ENCODE results near the gene PPP4C. TPM values are rescaled to one million over a fixed set of nuclear protein-coding genes. Genes with fewer than 3 reads are reported as not detected.
A peak's percentile ranks its signal among the peaks of the same experiment; 100 is the strongest.

PPP4C gene
- polyA plus RNA-seq, 3 donors: 186 to 388 (median 279) TPM

GRCh38 chr16:30065102-30065942 is 10.5 kb upstream of the PPP4C start, which contains the start of gene ALDOA:
TSS of gene ALDOA (plus strand) at chr16:30065760. CDS start at chr16:30066898, 1,138 bp downstream.
- peaks cover 34 to 39% of the 10 kb centered on the region in 2 donors for H3K36me3 Mint-ChIP-seq
- H3K27ac Mint-ChIP-seq: peak within 1 kb of the TSS; percentile 94 to 97 (median 97)
- H3K4me3 ChIP-seq (replicated peaks in 1 of 3; ENCODE audit: low read depth in 2 of 3, low read length in 3 of 3): peak within 1 kb of the TSS; percentile 95 to 99 (median 97)
- H2AFZ ChIP-seq (ENCODE audit: insufficient read depth, low read depth, low read length, poor library complexity, severe bottlenecking): peak within 1 kb of the TSS; percentile 90
- DNase-seq: peak; percentile 95 to 100 (median 99)
- H3K27me3 ChIP-seq (ENCODE audit: control insufficient read depth in 2 of 2, insufficient read depth in 2 of 2, low read length in 2 of 2): no peaks in the 10 kb centered on the region
- peaks cover 0 to 2% (median 0%) of the 10 kb centered on the region in 7 donors for H3K9me3 Mint-ChIP-seq
- peak within 1 kb of the TSS; percentile 93 to 97 for H3K4me3 Mint-ChIP-seq
- no peak for TF ChIP-seq CTCF (IDR thresholded peaks at IDR 0.05)
- under 1% methylated on average over 80 of the region's 99 CpGs for WGBS (ENCODE audit: insufficient coverage)
- peaks cover 0 to 3% (median 0%) of the 10 kb centered on the region in 3 donors for H3K27me3 Mint-ChIP-seq (ENCODE audit: low read depth in 3 of 3)
- intact Hi-C loops (cut with micrococcal nuclease): loop anchor here (5.0 kb wide), 1 partner anchor 57 kb away; the partner anchor contains the start of gene MAPK3 (in 2 of the 2)
- H3K4me1 Mint-ChIP-seq: peaks cover 38% of the 10 kb centered on the region
- no peaks in the 10 kb centered on the region for H3K9me3 ChIP-seq (replicated peaks in 1 of 2; ENCODE audit: control insufficient read depth in 1 of 2, insufficient read depth in 1 of 2, low read length in 2 of 2)
- H4K20me1 ChIP-seq (ENCODE audit: insufficient read depth, low read length): peaks cover 47% of the 10 kb centered on the region
- H3K4me1 ChIP-seq (ENCODE audit: control insufficient read depth in 1 of 2, insufficient read depth in 2 of 2, low read length in 2 of 2): peaks cover 42 to 55% of the 10 kb centered on the region in 2 donors
- H3K9ac ChIP-seq (ENCODE audit: insufficient read depth, low read length, poor library complexity, severe bottlenecking): peak within 1 kb of the TSS; percentile 90
- H3K79me2 ChIP-seq (ENCODE audit: insufficient read depth, low read length): peaks cover 63% of the 10 kb centered on the region
- H3K36me3 ChIP-seq (replicated peaks in 1 of 2; ENCODE audit: control insufficient read depth in 1 of 2, insufficient read depth in 2 of 2, low read length in 2 of 2): peaks cover 32 to 37% of the 10 kb centered on the region in 2 donors
- peak within 1 kb of the TSS; percentile 87 for H3K4me2 ChIP-seq (replicated peaks; ENCODE audit: extremely low read depth, low read length, poor library complexity, severe bottlenecking)
- peak within 1 kb of the TSS; percentile 94 for H3K27ac ChIP-seq (ENCODE audit: low read depth in 1 of 2, low read length in 2 of 2)

- H3K4me3 Mint-ChIP-seq: peak overlapping the region; percentile 93 to 97
These were observed 9.6 kb upstream of the PPP4C start for GRCh38 chr16:30065943-30066760.

More at GRCh38 chr16:30065943-30066760, 9.6 kb upstream of the PPP4C start:
- H3K27me3 ChIP-seq (ENCODE audit: control insufficient read depth in 2 of 2, insufficient read depth in 2 of 2, low read length in 2 of 2): no peaks in the 10 kb centered on the region
- peaks cover 42 to 47% of the 10 kb centered on the region in 2 donors for H3K36me3 Mint-ChIP-seq
- peak overlapping the region; percentile 94 for H3K27ac ChIP-seq (ENCODE audit: low read depth in 1 of 2, low read length in 2 of 2)
- H2AFZ ChIP-seq (ENCODE audit: insufficient read depth, low read depth, low read length, poor library complexity, severe bottlenecking): peak overlapping the region; percentile 25
- H3K4me1 ChIP-seq (ENCODE audit: control insufficient read depth in 1 of 2, insufficient read depth in 2 of 2, low read length in 2 of 2): peaks cover 42 to 55% of the 10 kb centered on the region in 2 donors
- H3K9me3 Mint-ChIP-seq: peaks cover 0 to 2% (median 0%) of the 10 kb centered on the region in 7 donors
- no peak for TF ChIP-seq CTCF (IDR thresholded peaks at IDR 0.05)
- H4K20me1 ChIP-seq (ENCODE audit: insufficient read depth, low read length): peaks cover 55% of the 10 kb centered on the region
- peaks cover 41 to 45% of the 10 kb centered on the region in 2 donors for H3K36me3 ChIP-seq (replicated peaks in 1 of 2; ENCODE audit: control insufficient read depth in 1 of 2, insufficient read depth in 2 of 2, low read length in 2 of 2)
- DNase-seq: peak; percentile 61 to 78 (median 62)
- peaks cover 71% of the 10 kb centered on the region for H3K79me2 ChIP-seq (ENCODE audit: insufficient read depth, low read length)
- H3K4me1 Mint-ChIP-seq: peaks cover 40% of the 10 kb centered on the region
- intact Hi-C loops (cut with micrococcal nuclease): loop anchor here (1.0 to 5.0 kb wide), 2 partner anchors 9 to 56 kb away; partner anchors contain the start of genes MAPK3 (in 2 of the 2) and PPP4C (in 1 of the 2)
- H3K4me2 ChIP-seq (replicated peaks; ENCODE audit: extremely low read depth, low read length, poor library complexity, severe bottlenecking): peak overlapping the region; percentile 87
- no peaks in the 10 kb centered on the region for H3K9me3 ChIP-seq (replicated peaks in 1 of 2; ENCODE audit: control insufficient read depth in 1 of 2, insufficient read depth in 1 of 2, low read length in 2 of 2)
- peak overlapping the region; percentile 90 for H3K9ac ChIP-seq (ENCODE audit: insufficient read depth, low read length, poor library complexity, severe bottlenecking)
- under 1% methylated on average over 31 of the region's 44 CpGs for WGBS (ENCODE audit: insufficient coverage)
- peak overlapping the region; percentile 92 to 97 (median 97) for H3K27ac Mint-ChIP-seq
- no peaks in the 10 kb centered on the region for H3K27me3 Mint-ChIP-seq (ENCODE audit: low read depth in 3 of 3)
- H3K4me3 ChIP-seq (replicated peaks in 1 of 3; ENCODE audit: low read depth in 2 of 3, low read length in 3 of 3): peak overlapping the region; percentile 95 to 99 (median 97)

Data from CD14-positive monocyte (primary cell).